ENCODE data around the gene NR4A3.

GRCh38 chr9:99828417-99829176 is 6.9 kb downstream of the NR4A3 start:
- peak; percentile 68 for TF ChIP-seq EZH2 (IDR thresholded peaks at IDR 0.05; ENCODE audit: low read length)
- no peak for TF ChIP-seq CTCF (optimal IDR thresholded peaks at IDR 0.05 in 1 of 3, IDR thresholded peaks at IDR 0.05 in 1 of 3, conservative IDR thresholded peaks at IDR 0.05 in 1 of 3; ENCODE audit: extremely low read depth in 1 of 3, insufficient read depth in 2 of 3, low read length in 3 of 3)

All from keratinocyte (primary cell).